Fibroblast of peridontal ligament (primary cell): ENCODE measurements around the gene SOS2.
A peak's percentile ranks its signal among the peaks of the same experiment; 100 is the strongest.
"Not testable (repeated sequence)": the region's sequence is repeated elsewhere in the genome, so short reads cannot be mapped to it uniquely, and the experiment has no call there.

ENCODE experiments used
- DNase-seq: peaks from one replicate; pipeline ENCODE4 v3.0.0-alpha.2; 2010; ENCODE audit errors: extremely low read depth

Gene SOS2

GRCh38 chr14:50225974-50226297, 5.4 kb downstream of the SOS2 start:
- DNase-seq, result no peak

- DNase-seq, result peak; percentile 91
Observed at GRCh38 chr14:50225067-50225973, 6.1 kb downstream of the SOS2 start.

- peak; percentile 19 for DNase-seq
Observed at GRCh38 chr14:50222055-50222613, 9.2 kb downstream of the SOS2 start.

- DNase-seq, result no peak
Observed at GRCh38 chr14:50218501-50218900, 12.9 kb downstream of the SOS2 start.

- DNase-seq, result no peak
Observed at GRCh38 chr14:50215416-50215815, 16.0 kb downstream of the SOS2 start.

GRCh38 chr14:50213795-50214194, 17.6 kb downstream of the SOS2 start:
- DNase-seq, result no peak

GRCh38 chr14:50212726-50213125, 18.7 kb downstream of the SOS2 start:
- no peak for DNase-seq

- no peak for DNase-seq
Observed at GRCh38 chr14:50210074-50210473, 21.3 kb downstream of the SOS2 start.

GRCh38 chr14:50198499-50198898, 32.9 kb downstream of the SOS2 start:
- no peak for DNase-seq

- no peak for DNase-seq
Observed at GRCh38 chr14:50191499-50191898, 39.9 kb downstream of the SOS2 start.

- DNase-seq, result no peak
Observed at GRCh38 chr14:50186107-50186506, 45.3 kb downstream of the SOS2 start.

GRCh38 chr14:50173891-50174290, 57.5 kb downstream of the SOS2 start:
- no peak for DNase-seq

GRCh38 chr14:50171895-50172294, 59.5 kb downstream of the SOS2 start:
- DNase-seq, result no peak

GRCh38 chr14:50167381-50167780, 64.0 kb downstream of the SOS2 start:
- not testable (repeated sequence) for DNase-seq

GRCh38 chr14:50156111-50156510, 75.3 kb downstream of the SOS2 start:
- DNase-seq, result no peak

- no peak for DNase-seq
Observed at GRCh38 chr14:50148799-50149198, 82.6 kb downstream of the SOS2 start.

GRCh38 chr14:50139192-50139591, 92.2 kb downstream of the SOS2 start:
- peak; percentile 38 for DNase-seq

- DNase-seq, result no peak
Observed at GRCh38 chr14:50127802-50128201, 103.6 kb downstream of the SOS2 start.

- DNase-seq, result no peak
Observed at GRCh38 chr14:50123062-50123461, 108.3 kb downstream of the SOS2 start.

GRCh38 chr14:50122291-50122690, 109.1 kb downstream of the SOS2 start:
- no peak for DNase-seq

GRCh38 chr14:50121486-50121885, 109.9 kb downstream of the SOS2 start:
- no peak for DNase-seq

GRCh38 chr14:50117456-50117855, 113.9 kb downstream of the SOS2 start:
- no peak for DNase-seq

GRCh38 chr14:50116966-50117365, 114.4 kb downstream of the SOS2 start:
- DNase-seq, result no peak
